GM18511 (cell line): ENCODE measurements around the gene PLXNA4.

Experiments used
- ATAC-seq: cut with Tn5 transposase; IDR thresholded peaks from one replicate; pipeline ENCODE4 v1.9.1; 2021; ENCODE audit warnings: mild to moderate bottlenecking, moderate library complexity; ENCODE audit not compliant: unreplicated experiment

Gene PLXNA4

GRCh38 chr7:132592936-132593335 is 16.7 kb upstream of the PLXNA4 start:
- no peak for ATAC-seq

- no peak for ATAC-seq
Measured at GRCh38 chr7:132592231-132592920, 16.1 kb upstream of the PLXNA4 start.

- no peak for ATAC-seq
Measured at GRCh38 chr7:132590162-132590561, 13.9 kb upstream of the PLXNA4 start.

- no peak for ATAC-seq
Measured at GRCh38 chr7:132588596-132588995, 12.3 kb upstream of the PLXNA4 start.

GRCh38 chr7:132584796-132585494 is 8.7 kb upstream of the PLXNA4 start:
- ATAC-seq: no peak

GRCh38 chr7:132581431-132581830 is 5.2 kb upstream of the PLXNA4 start:
- no peak for ATAC-seq

- no peak for ATAC-seq
Measured at GRCh38 chr7:132580717-132581285, 4.5 kb upstream of the PLXNA4 start.

- ATAC-seq: no peak
Measured at GRCh38 chr7:132580277-132580676, 4.0 kb upstream of the PLXNA4 start.

- ATAC-seq: no peak
Measured at GRCh38 chr7:132579260-132579899, 3.1 kb upstream of the PLXNA4 start.

- ATAC-seq: no peak
Measured at GRCh38 chr7:132578826-132579225, 2.6 kb upstream of the PLXNA4 start.

- no peak for ATAC-seq
Measured at GRCh38 chr7:132578050-132578370, 1.7 kb upstream of the PLXNA4 start.

GRCh38 chr7:132577206-132578049 is 1.2 kb upstream of the PLXNA4 start:
- no peak for ATAC-seq

- no peak for ATAC-seq
Measured at GRCh38 chr7:132576721-132577085, 433 bp upstream of the PLXNA4 start.

- no peak for ATAC-seq
Measured at GRCh38 chr7:132575419-132575981, 770 bp downstream of the PLXNA4 start.

GRCh38 chr7:132574223-132574622 is 2.0 kb downstream of the PLXNA4 start:
- no peak for ATAC-seq

- no peak for ATAC-seq
Measured at GRCh38 chr7:132573251-132573955, 2.9 kb downstream of the PLXNA4 start.

- ATAC-seq: no peak
Measured at GRCh38 chr7:132572526-132572925, 3.7 kb downstream of the PLXNA4 start.

GRCh38 chr7:132571970-132572369 is 4.3 kb downstream of the PLXNA4 start:
- ATAC-seq: no peak

GRCh38 chr7:132569884-132570614 is 6.2 kb downstream of the PLXNA4 start:
- ATAC-seq: no peak
